ENCODE data around the gene KCNH2. TPM values are rescaled to one million over a fixed set of nuclear protein-coding genes. Genes with fewer than 3 reads are reported as not detected.

Gene KCNH2
- total and polyA plus RNA-seq, 2 of the 8 experiments (the other 6 are each of a cell fraction or from before 2014, with no cell fraction given), result 8.0 to 15.0 TPM

DNA sequence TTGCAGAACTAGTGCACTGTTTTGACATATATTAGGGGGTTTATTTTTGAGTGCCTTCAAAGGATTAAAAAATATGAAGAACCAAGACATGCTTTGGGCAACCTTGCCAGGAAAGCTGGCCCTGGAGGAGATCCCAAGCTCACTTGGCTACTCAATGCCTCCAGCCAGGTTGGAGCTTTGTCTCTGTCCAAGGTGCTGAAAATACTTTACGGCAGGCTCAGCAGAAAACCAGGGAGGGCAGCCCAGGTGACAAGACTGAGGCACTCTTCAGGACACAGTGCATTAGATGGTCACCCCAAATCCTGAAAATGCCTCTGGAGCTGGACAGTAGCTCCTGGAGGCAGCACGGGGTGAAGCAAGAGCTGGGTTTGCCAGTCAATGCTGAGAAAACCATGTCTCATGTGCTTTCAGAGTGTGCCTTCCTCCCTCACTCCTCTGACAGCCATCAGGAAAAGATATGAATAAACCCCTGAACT, 5.8 kb upstream of the KCNH2 start:
- POLR2A ChIA-PET (ENCODE audit: partially characterized antibody), result interaction anchor here (0.9 to 1.4 kb wide), 4 partner anchors 11 to 17 kb away, joined by 3 read pairs; no protein-coding TSS in a partner anchor
- H3K79me2 ChIP-seq (ENCODE audit: control insufficient read depth in 1 of 2, insufficient read depth in 2 of 2, low read length in 2 of 2), result no peaks in the 10 kb centered on the region
- H4K5ac ChIP-seq (ENCODE audit: insufficient read length, low read depth, low read length), result no peak overlapping the region
- no peak overlapping the region for H3K4me3 ChIP-seq (ENCODE audit: extremely low read depth in 1 of 4, insufficient read depth in 2 of 4, low read depth in 3 of 4, low read length in 4 of 4)
- no peak overlapping the region for H3K4ac ChIP-seq (replicated peaks; ENCODE audit: insufficient read length, low read depth, low read length)
- H3K27me3 ChIP-seq (replicated peaks in 1 of 4; ENCODE audit: control insufficient read depth in 3 of 4, extremely low read depth in 1 of 4, insufficient read depth in 3 of 4, low read length in 3 of 4), result peaks cover 0 to 16% (median 9%) of the 10 kb centered on the region in 4 experiments; a peak in 6 of 7 replicates
- 32% methylated on average over 2 of the region's 2 CpGs; no CpG with 5 or more reads in 1 of the 2 experiments for WGBS, 2 experiments (ENCODE audit: extremely low coverage in 1 of 2, insufficient coverage in 1 of 2, insufficient read length in 1 of 2, insufficient replicate concordance in 2 of 2, low coverage in 1 of 2, low lambda C conversion rate in 2 of 2, missing lambda C conversion rate in 1 of 2)
- H3K56ac ChIP-seq (replicated peaks; ENCODE audit: insufficient read length, low read depth, low read length), result no peak overlapping the region
- no peaks in the 10 kb centered on the region for H3K79me1 ChIP-seq (ENCODE audit: low read depth, low read length)
- no peak overlapping the region for H2BK12ac ChIP-seq (ENCODE audit: low read depth, low read length)
- no peak overlapping the region for H2BK120ac ChIP-seq (replicated peaks; ENCODE audit: low read depth, low read length)
- no peak overlapping the region for H3K18ac ChIP-seq (ENCODE audit: extremely low read depth, low read length)
- CTCF ChIA-PET (ENCODE audit: partially characterized antibody), result interaction anchor here (0.6 to 27.0 kb wide), 20 partner anchors 11 to 204 kb away, joined by 3 to 797 read pairs (median 6); partner anchors contain the start of gene ABCB8
- peaks cover 0 to 2% of the 10 kb centered on the region in 2 experiments for H4K20me1 ChIP-seq (replicated peaks in 1 of 2; ENCODE audit: control insufficient read depth in 1 of 2, insufficient read depth in 2 of 2, low read length in 2 of 2)
- no peak overlapping the region for H3K4me2 ChIP-seq (ENCODE audit: insufficient read depth in 1 of 2, low read depth in 2 of 2, low read length in 2 of 2)
- H4K91ac ChIP-seq (replicated peaks; ENCODE audit: insufficient read length, low read length), result no peak overlapping the region
- no peak overlapping the region for H3K9ac ChIP-seq (replicated peaks in 1 of 4; ENCODE audit: extremely low read depth in 1 of 4, low read depth in 3 of 4, low read length in 3 of 4)
- no peak overlapping the region for H3K27ac ChIP-seq (ENCODE audit: low read depth, low read length)
- H3K4me1 ChIP-seq (replicated peaks in 1 of 4; ENCODE audit: control insufficient read depth in 3 of 4, insufficient read depth in 4 of 4, low read length in 3 of 4), result peaks cover 6 to 22% (median 14%) of the 10 kb centered on the region in 4 experiments
- FAIRE-seq (peak; percentile 93), DNase-seq (ENCODE audit: low read depth in 1 of 2, low spot score in 2 of 2) (peak in 1 of 2 experiments; percentile 78)
- no peak overlapping the region for H3K14ac ChIP-seq (ENCODE audit: insufficient read length)
- H4K8ac ChIP-seq (ENCODE audit: extremely low read depth, insufficient read depth, low read length), result no peak overlapping the region
- H3K23ac ChIP-seq (ENCODE audit: insufficient read length), result no peak overlapping the region
- H2BK20ac ChIP-seq (ENCODE audit: low read length), result no peak overlapping the region
- no peaks in the 10 kb centered on the region for H3K9me3 ChIP-seq (ENCODE audit: insufficient read depth in 2 of 2, low read depth in 1 of 2, low read length in 1 of 2)
- H2BK5ac ChIP-seq (ENCODE audit: low read depth, low read length), result no peak overlapping the region
- no peak overlapping the region for H2AK5ac ChIP-seq (ENCODE audit: low read depth, low read length)
- no peak overlapping the region for H2AFZ ChIP-seq (ENCODE audit: low read length)
- no peak overlapping the region for H2BK15ac ChIP-seq (ENCODE audit: low read length)
- H3K23me2 ChIP-seq (ENCODE audit: low read depth, low read length), result peaks cover 2% of the 10 kb centered on the region; the same call in 1 of the 2 replicates
- no peaks in the 10 kb centered on the region for H3K36me3 ChIP-seq (ENCODE audit: control insufficient read depth in 2 of 4, insufficient read depth in 4 of 4, low read length in 3 of 4)
- TF ChIP-seq, protein P1, sequence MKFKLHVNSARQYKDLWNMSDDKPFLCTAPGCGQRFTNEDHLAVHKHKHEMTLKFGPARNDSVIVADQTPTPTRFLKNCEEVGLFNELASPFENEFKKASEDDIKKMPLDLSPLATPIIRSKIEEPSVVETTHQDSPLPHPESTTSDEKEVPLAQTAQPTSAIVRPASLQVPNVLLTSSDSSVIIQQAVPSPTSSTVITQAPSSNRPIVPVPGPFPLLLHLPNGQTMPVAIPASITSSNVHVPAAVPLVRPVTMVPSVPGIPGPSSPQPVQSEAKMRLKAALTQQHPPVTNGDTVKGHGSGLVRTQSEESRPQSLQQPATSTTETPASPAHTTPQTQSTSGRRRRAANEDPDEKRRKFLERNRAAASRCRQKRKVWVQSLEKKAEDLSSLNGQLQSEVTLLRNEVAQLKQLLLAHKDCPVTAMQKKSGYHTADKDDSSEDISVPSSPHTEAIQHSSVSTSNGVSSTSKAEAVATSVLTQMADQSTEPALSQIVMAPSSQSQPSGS (IDR thresholded peaks at IDR 0.05; ENCODE audit: low read length), result no peak
- TF ChIP-seq RNF2 (IDR thresholded peaks at IDR 0.05; ENCODE audit: borderline replicate concordance, low read depth, low read length, missing control alignments, poor library complexity, severe bottlenecking), result no peak
- TF ChIP-seq BCL11A (IDR thresholded peaks at IDR 0.05; ENCODE audit: low read depth in 2 of 2, low read length in 2 of 2), result no peak
- peak; percentile 86 to 89 for TF ChIP-seq SIN3A (conservative IDR thresholded peaks at IDR 0.05 in 1 of 2, IDR thresholded peaks at IDR 0.05 in 1 of 2; ENCODE audit: low read depth in 1 of 2, low read length in 2 of 2)
- TF ChIP-seq POLR2AphosphoS5 (IDR thresholded peaks at IDR 0.05; ENCODE audit: low read depth, low read length), result no peak
- peak; percentile 63; the same call in 1 of the 2 replicates for TF ChIP-seq MAFK (IDR thresholded peaks at IDR 0.05; ENCODE audit: low read depth, low read length)
- TF ChIP-seq KDM4A (IDR thresholded peaks at IDR 0.05; ENCODE audit: low read depth, low read length, severe bottlenecking), result no peak
- TF ChIP-seq CTBP2 (IDR thresholded peaks at IDR 0.05; ENCODE audit: borderline replicate concordance, insufficient read depth, insufficient read length, low read length), result no peak
- TF ChIP-seq YY1 (IDR thresholded peaks at IDR 0.05; ENCODE audit: low read depth, low read length), result no peak
- TF ChIP-seq RFX5 (IDR thresholded peaks at IDR 0.05; ENCODE audit: borderline replicate concordance, low read depth, low read length), result no peak

Measured in H1 (cell line).